Renal cortex interstitium (tissue), 11 donors: ENCODE data around the gene PAX5. TPM values are rescaled to one million over a fixed set of nuclear protein-coding genes. Genes with fewer than 3 reads are reported as not detected.

ENCODE experiments used
- DNase-seq, 11 donors: peaks; one replicate each; pipeline ENCODE4 v3.0.0-alpha.2; 2013; ENCODE audit warnings: low read depth in 9 of 11, low spot score in 4 of 11; ENCODE audit errors: extremely low read depth in 1 of 11
- polyA plus RNA-seq, 3 donors: library from polyadenylated mRNA; unstranded; fragments of 120-200 nt; gene quantifications; one replicate each; pipeline ENCODE4 v1.2.1, GENCODE V29; 2013; ENCODE audit not compliant: insufficient read length in 3 of 3

Gene PAX5
- polyA plus RNA-seq, 3 donors = 0.09 to 0.22 (median 0.17) TPM

DNA sequence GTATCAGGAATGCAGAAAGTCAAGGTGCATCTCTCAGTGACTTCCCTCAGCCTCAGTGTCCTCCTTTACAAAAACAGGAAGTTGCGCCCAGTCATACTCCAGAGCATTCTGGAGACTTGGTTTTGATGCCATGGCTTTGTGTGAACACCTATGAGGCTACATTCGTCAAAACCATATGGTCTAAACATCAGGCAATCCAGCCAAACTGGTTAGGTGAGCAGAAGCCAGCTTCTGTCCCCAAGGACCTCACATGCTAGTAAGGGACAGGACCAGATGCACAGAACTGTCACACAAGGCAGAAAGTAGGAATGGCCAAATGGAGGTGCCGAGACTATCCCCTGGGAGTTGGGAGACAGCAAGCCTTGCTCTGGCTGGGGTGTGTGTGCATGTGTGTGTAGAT is 244.2 kb downstream of the PAX5 start:
- DNase-seq = no peak

DNA sequence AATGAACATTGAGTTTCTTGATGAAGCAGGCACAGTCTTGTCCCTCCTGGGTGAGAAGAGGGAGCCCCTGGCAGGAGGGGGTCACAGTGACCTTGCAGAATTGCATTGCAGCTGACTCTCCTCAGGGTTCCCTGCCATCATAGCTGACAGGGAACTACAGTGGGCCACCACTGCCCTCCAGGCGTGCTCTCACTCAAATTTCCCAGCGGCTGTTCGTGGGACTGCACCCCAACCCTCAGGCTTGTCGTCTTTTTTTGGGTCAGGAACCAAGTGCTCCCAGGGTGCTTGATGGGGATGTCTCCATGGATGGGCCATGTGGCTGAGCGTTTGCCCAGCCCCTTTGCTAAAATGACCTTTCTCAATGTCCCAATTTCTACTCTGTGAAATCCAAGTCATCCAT is 245.5 kb downstream of the PAX5 start:
- no peak for DNase-seq

DNA sequence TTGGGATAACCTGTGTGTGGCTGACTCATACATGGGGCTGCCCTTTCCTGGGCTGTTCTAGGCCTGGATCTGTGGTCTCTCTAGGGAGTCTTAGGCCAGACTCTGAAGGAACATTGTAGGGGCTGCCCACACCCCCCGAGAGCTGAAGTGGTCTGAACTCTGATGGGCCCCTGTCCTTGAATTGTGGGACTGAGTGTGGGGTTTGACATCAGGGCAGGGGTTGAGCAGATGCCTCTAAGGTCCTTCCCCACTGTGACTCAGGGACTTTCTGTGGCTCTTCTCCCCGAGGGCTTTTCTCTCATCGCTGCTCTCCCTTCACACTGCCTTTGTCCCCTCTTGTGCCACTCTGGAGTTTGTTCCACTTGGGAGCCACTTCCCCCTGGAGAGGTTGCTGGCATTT is 246.4 kb downstream of the PAX5 start:
- DNase-seq = no peak

Other genes starting within 250 kb of the PAX5 start
- 10 to 100 TPM; 20.3 to 28.3 (median 21.8) TPM for gene ZCCHC7, start 86.3 kb upstream of the PAX5 start, polyA plus RNA-seq